Activated naive CD4-positive, alpha-beta T cell (primary cell): ENCODE results near the gene B3GAT1.

Experiments
- DNase-seq, 4 experiments: peaks; one replicate each; lab custom pipeline; 2025; lab: John Stamatoyannopoulos, UW

Gene B3GAT1

GRCh38 chr11:134371436-134372185, 40.4 kb downstream of the B3GAT1 start:
- no peak for DNase-seq

- no peak for DNase-seq
Observed at GRCh38 chr11:134370526-134371435, 41.3 kb downstream of the B3GAT1 start.

- no peak for DNase-seq
Observed at GRCh38 chr11:134369656-134370525, 42.2 kb downstream of the B3GAT1 start.

DNA sequence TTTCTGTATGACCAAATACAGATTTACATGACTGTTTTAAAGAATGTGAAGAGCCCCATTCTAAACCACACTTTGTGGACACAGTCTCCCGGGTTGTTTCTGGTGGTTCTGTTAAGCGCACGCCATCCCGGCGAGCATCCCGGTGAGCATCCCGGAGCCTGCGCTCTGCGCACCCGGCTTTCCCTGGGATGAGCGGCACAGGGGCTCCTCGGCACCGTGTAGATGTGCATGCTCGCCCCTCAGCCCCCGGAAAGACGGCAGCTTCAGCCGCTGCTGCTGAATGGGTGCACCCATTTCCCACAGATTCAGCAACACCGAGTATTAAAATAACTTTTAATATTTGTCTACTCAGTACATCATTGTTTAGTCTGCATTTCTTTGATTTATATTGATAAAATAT, 44.3 kb downstream of the B3GAT1 start:
- no peak for DNase-seq

DNA sequence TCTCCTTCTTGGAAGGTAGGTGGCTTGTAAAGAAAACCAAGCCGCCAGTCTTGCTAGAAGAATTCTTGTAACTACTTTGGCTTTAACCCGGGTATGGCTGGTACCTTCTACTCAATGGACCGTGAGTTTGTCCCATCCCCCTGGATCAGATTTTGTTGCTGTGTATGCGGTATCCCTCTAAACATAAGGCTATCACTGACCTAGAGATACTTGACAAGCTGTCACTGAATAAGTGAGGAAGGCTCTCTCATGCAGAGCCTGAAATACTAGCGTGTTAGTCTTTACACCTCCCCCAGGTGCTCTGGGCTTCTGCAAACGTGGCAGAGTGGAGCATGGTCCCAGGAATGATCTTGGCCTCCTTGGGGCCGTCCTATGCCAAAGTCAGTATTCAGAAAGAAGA, 45.8 kb downstream of the B3GAT1 start:
- no peak for DNase-seq

DNA sequence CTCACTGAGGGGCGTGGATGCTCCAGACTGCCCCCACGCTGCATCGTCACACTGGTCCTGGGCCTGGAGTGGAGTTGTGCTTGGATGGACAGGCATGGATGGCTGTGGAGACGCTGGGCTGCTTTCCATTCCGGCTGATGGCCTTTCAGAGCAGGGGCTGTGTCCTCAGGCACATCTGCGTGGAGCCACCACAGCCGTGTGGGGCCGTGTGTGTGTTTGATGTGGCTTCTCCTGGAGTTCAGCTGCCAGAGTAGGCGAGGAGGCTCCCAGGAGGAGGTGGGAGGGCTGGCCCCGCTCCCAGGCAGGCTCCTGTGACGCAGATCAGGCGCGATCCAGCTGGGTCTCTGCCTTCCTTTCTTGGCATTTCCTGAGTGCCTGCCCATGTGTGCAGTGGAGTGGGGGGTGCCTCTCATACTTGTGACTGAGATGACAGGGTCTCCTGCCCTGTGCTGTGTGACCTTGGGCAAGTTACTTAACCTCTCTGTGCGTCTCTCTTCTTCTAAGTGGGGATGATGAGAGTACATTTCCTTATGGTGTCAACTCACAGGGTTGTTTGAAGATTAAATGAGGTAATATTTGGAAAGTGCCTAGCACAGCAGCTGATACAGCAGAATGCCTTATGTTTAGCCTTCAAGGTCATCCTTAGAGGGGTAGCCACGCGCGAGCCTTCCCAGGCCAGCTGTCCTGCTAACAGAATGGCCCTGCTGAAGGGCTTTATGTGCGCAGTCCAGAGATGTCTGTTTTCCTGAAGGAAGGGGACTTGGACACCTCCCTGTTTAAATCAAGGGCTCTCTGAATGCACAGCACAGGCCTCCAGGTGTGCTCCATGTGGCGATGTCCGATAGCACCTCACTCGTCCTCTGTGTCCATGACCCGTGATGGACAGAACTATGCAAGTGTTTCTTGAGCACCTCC, 46.8 kb downstream of the B3GAT1 start:
- no peak for DNase-seq

DNA sequence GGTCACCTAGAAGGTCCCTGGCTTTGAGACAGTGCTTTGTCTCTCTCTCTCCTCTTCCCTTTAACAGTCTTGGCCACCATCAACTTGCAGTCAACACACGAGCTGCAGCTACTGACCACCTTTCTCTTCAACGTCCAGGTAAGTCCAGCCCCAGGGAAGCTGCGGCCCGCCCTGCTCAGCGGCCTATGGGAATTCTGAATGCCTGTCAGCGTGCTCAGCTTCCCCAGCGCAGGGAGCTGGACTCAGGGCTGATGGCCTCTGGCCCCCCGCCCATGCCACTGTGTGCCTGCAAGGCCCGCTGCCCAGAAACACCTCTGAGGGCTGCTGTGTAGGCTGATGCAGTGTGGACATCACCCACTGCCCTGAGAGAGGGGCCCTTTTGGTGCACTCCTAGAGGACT, 47.8 kb downstream of the B3GAT1 start:
- no peak for DNase-seq

DNA sequence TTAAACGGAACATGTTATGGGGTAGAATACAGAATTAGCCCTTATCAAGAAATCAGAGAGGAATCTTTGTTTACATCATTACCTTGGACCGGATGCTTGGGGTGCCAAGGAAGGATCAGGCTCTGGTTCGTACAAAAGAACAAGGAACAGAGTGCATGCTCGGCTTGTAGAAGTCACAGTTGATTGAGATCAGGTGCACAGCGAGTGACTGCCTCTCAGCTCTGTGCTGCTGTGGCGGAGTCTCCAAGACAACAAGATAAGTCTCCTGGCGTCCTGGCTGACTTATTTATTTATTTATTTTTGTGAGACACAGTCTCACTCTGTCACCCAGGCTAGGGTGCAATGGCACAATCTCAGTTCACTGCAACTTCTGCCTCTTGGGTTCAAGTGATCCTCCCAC, 48.5 kb downstream of the B3GAT1 start:
- DNase-seq, result no peak

DNA sequence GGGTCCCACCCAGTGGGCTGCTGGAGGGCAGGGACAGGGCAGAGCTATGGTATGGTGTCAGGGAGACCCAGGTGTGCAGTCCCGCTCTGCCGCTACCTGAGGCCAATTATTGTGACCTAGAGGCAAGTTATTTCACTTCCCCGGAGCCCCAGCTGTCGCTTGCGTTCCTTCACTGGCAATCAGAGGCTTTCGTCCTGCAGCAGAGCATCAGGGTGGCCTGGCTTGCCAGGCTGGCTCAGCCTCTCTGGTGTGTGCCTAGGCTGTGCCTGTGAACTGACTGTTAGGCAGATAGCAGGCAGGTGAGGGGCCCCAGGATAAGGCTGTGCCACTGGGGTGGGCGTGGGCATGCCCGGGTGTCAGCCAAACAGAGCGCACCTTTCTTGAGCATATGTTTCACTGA, 48.9 kb downstream of the B3GAT1 start:
- DNase-seq, result no peak

DNA sequence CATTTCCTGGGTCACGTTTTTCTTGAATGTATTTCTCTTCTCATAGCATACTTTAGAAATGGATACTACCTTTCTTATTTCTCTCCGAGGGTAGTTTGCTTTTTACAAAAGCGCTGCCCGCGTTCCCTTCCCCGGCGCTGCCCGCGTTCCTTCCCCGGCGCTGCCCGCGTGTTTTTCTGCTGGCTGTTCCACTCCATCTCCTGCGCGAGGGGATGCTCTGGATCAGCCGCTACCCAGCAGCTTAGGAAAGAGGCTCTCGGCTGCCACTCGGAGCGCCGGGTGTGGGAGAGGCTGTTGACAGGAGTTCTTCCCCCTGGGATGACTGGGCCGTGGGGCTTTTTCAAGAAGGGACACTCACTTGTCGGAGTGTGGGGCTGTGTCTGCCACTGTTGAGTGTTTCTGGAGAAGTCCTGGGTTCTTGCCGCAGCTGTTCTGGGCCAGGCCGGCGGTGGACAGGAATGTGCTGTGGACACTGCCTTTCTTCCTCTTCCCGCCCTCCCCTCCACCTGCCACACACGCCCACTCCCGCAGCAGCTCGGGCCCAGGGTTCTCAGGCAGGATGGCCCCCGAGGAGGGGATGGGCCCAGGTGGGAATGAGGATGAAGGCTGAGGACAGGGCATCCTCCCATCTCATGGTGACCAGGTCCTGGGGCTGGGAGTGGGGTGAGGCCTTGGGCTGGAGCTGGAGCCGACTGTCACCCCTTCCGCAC, 49.7 kb downstream of the B3GAT1 start:
- DNase-seq, result no peak

GRCh38 chr11:134361661-134362060, 50.4 kb downstream of the B3GAT1 start:
- no peak for DNase-seq

GRCh38 chr11:134360050-134360835, 51.8 kb downstream of the B3GAT1 start:
- peak; percentile 19 to 50 (median 36) for DNase-seq

DNA sequence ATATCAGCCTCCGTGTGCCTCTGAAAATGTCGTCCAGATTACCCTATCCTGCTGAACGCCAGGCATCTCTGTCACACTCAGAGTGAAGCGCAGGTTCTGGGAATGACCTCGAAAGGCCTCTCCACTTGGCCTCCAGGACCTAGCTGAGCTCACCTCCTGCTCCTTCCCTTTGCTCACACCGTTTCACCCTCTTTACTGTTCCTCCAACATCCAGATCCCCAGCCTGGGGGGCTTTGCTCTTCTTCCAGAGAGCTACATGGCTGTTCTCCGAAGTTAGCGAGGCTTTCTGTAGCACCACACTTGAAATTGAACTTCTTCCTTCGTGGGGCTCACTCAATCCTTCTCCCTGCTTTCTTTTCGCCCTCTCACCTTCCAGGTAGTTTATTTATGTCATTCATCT, 52.4 kb downstream of the B3GAT1 start:
- DNase-seq, result no peak

GRCh38 chr11:134358856-134359490, 53.1 kb downstream of the B3GAT1 start:
- no peak for DNase-seq

DNA sequence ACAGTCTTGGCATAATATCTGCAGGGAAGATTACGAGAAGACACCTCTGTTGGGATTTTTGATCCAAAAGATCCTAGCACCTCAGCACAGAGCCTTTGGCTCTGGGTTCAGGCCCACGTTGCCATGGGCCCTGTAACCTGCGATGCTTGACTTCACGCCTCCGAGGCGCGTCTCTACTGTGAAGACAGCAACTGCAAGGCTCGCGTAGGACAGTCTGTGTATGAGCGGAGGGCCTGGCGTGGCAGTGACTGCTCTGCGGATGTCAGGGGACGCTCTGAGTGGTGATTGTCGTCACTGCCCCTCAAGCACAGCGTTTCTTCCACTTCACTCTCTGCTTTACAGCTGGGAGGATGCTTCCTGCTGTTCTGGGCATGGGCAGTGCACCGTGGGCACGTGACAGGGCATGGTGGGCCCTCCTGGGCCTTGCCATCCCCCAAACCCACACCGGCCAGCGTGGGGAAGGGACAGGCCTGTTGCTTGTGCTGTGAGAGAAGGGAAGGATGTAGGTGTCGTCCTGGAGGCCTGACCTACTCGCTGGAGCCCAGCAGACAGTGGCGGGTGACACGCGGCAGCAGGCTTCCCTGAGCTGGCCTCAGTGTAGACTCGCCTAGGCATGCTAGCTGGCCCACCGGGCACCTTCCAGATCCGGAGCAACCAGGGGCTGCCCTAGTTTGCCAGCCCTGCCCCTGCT, 53.7 kb downstream of the B3GAT1 start:
- no peak for DNase-seq

DNA sequence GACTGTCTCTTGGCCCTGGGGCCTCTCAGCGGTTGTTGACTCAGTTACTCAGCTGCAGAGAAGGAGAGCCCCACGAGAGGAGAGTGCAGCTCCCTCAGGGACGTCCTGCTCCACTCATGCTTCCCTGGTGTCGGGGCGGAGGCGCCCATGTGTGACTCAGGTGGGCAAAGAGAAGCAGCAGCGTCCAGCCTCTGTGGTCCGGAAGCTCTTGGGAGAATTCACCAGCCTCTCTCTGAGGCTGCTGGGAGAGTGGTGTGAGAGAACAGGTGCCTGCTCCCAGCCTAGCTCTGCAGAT, 54.5 kb downstream of the B3GAT1 start:
- no peak for DNase-seq

DNA sequence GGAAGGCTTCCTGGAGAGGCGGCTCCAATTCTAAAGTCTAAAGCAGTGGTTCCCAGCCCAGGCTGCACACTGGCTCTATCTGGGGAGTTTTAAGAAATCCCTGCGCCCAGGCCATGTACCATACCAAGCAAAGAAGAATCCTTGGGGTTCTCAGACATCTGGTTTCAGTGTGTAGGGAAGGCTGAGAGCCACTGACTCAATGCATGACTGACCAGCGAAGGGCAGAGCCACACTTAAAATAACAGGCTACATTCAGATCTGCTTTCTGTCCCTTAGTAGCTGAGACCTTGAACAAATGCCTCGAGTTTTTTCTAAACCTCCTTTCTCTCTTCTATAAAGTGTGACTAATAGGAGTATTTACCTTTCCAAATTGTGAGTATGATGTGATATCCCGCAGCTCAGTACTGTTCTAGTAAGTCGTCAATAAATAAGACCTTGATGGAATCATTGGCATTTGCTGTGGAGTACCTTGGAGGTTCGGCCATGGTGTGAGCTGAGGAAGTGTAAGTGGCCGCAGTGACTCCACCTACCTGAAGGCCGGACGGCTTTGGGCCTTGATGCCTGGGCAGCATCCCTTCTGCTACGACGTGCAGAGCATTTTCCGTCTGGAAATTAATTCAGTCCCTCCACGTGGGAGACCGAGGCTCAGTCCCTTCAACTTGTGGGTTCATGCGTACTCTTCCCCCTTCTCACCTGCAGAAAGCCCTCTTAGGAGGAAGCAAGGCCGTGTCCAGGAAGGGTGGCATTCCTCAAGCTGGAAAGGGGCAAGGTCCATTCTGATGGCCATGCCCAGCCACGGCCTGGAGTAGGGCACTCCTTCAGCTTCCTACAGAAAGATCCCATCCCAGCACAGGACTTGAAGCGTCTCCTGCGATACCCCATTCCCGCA, 55.1 kb downstream of the B3GAT1 start:
- no peak for DNase-seq

DNA sequence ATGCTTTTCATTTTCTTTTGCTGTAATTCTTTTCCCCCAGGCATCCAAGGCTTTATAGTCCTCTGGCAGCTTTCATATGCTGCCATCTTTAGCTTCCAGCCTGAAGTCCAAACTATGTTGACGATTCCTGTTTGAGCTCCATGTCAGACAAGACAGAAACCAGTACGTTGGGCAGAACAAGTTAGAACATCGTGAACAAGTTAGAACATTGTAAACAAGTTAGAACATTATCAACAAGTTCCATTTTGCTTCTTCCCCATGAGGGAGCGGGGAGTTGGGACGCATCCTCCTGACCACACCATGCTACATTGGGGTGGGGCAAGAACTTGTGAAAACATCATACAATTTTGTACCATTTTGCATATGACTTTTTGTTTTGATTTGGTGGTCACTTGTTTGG, 56.4 kb downstream of the B3GAT1 start:
- DNase-seq, result no peak
